ENCODE data around the gene MSI2. TPM values are rescaled to one million over a fixed set of nuclear protein-coding genes. Genes with fewer than 3 reads are reported as not detected.
A peak's percentile ranks its signal among the peaks of the same experiment; 100 is the strongest.

Gene MSI2
- total RNA-seq, 1 experiment from 2014 or later = 85.2 TPM

- no peak for DNase-seq (ENCODE audit: low read depth, low spot score)
- in situ Hi-C loops (cut with HindIII; ENCODE audit: low pct_unique_long_range_greater_than_20kb, low sequenced_read_pairs) = no loop called here
These were observed 409.4 kb downstream of the MSI2 start for GRCh38 chr17:57665696-57666095.

DNA sequence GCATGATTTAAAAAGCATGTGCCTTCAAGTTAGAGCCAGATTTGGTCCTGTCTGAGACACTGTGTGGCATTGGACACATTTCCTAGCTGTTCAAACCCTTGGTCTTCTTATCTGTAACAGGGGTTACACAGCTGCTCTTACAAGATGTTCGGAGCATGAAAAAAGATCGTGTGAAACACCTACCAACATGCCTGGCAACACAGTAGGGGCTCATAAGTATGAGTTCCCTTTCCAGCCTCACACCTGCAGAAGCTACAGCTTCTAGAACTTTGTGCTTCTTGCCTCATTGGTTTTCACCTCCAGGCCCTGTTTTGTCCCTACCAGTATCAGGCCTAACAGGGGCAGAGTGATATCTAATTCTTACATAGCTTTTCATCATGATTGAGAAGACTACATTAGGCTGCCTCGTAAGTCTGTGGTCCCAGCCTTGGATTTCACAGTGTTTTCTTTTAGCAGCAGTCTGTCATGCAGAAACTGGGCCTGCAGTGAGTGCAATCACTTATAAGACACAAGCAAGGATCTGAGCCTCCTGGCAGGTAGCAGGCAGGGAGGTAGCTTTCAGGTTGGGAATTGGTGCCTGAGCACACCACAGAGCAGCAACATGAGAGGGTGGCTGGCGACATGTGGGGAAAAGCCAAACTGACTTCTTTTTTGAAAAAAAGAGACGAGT lies 410.0 kb downstream of the MSI2 start:
- DNase-seq (ENCODE audit: low read depth, low spot score) = no peak
- in situ Hi-C loops (cut with HindIII; ENCODE audit: low pct_unique_long_range_greater_than_20kb, low sequenced_read_pairs) = no loop called here

DNA sequence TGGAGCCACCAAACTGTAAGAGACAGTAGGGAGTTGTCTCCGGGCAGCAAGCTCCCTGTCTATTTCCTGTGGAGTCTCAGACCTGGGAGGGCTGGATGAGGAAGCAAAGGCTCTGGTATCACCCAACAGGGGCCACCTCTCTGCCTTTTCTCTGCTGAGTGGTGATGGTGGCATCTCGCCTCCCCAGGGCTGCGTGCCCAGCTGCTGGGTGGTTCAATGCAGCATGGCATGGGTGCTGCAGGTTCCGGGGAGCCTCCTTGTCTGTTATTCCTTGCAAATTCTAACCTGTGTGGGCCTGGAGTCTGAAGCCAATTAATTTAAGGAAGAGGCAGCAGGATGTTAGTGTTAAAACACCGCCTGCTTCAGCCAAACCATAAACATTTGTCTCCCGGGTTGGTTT lies 410.6 kb downstream of the MSI2 start:
- no peak for DNase-seq (ENCODE audit: low read depth, low spot score)
- in situ Hi-C loops (cut with HindIII; ENCODE audit: low pct_unique_long_range_greater_than_20kb, low sequenced_read_pairs) = no loop called here

GRCh38 chr17:57667461-57667923 lies 411.2 kb downstream of the MSI2 start:
- DNase-seq (ENCODE audit: low read depth, low spot score) = no peak
- in situ Hi-C loops (cut with HindIII; ENCODE audit: low pct_unique_long_range_greater_than_20kb, low sequenced_read_pairs) = no loop called here

- no peak for DNase-seq (ENCODE audit: low read depth, low spot score)
- in situ Hi-C loops (cut with HindIII; ENCODE audit: low pct_unique_long_range_greater_than_20kb, low sequenced_read_pairs) = no loop called here
These were observed 412.0 kb downstream of the MSI2 start for GRCh38 chr17:57668332-57668731.

DNA sequence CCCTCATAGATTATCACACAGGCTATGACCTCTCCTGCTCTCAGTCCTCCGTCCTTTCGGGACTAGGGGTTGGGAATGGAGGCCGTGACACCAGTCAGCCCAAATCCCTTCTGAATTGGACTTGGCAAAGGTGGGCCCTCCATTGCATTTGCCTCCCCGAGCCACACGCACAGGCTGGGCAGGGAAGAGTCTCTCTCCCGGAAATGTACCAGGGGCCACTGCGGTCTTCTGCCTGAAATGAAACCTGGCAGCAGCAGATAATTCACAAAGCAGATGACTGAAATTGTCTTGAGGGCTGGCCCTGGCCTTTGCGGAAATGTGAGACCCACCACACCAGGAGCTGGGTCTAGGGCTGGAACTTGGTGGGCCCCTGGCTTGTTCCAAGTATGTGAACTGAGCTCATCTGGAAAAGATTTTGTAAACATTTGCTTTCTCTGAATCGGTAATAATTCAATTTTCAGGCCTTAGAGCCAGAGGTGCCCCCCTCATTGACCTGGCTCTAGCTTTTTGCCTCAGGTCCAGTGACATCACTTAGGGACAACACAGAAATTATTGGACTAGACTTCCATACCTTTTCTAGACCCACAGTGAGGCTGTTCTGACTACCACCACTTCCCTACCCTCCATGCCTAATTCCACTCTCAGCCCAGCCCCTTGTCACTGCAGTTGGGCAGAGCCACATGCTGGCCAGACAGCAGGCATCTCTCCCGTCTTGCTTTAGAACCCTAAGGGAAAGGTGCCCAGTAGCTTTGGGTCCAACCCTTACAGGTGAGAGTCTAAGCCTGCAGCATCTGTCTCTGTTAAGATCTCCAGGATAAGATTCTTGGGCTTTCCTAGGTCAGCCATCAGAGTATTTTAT lies 413.6 kb downstream of the MSI2 start:
- DNase-seq (ENCODE audit: low read depth, low spot score) = no peak
- in situ Hi-C loops (cut with HindIII; ENCODE audit: low pct_unique_long_range_greater_than_20kb, low sequenced_read_pairs) = no loop called here

GRCh38 chr17:57670769-57671569 lies 414.6 kb downstream of the MSI2 start:
- no peak for DNase-seq (ENCODE audit: low read depth, low spot score)

GRCh38 chr17:57671667-57672632 lies 415.6 kb downstream of the MSI2 start:
- in situ Hi-C loops (cut with HindIII; ENCODE audit: low pct_unique_long_range_greater_than_20kb, low sequenced_read_pairs) = no loop called here
- DNase-seq (ENCODE audit: low read depth, low spot score) = peak; percentile 81

More at GRCh38 chr17:57670769-57671569, 414.6 kb downstream of the MSI2 start:
- in situ Hi-C loops (cut with HindIII; ENCODE audit: low pct_unique_long_range_greater_than_20kb, low sequenced_read_pairs) = no loop called here

- no peak for DNase-seq (ENCODE audit: low read depth, low spot score)
These were observed 416.6 kb downstream of the MSI2 start for GRCh38 chr17:57672971-57673370.

DNA sequence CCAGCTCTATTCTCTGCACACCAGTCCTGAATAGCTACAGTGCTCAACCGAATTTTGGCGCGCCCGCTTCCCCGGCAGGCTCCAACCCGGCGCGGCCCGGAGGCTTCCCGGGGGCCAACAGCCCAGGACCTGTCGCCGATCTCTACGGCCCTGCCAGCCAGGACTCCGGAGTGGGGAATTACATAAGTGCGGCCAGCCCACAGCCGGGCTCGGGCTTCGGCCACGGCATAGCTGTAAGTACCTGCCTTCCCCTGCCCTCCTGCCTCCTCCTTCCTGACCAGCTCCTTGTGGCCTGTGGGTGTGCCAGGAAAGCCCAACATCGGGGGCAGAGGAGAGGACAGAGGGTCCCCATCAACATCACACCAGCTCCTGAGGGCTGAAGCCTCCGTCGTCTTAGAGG lies 418.6 kb downstream of the MSI2 start:
- in situ Hi-C loops (cut with HindIII; ENCODE audit: low pct_unique_long_range_greater_than_20kb, low sequenced_read_pairs) = no loop called here
- DNase-seq (ENCODE audit: low read depth, low spot score) = no peak

More at GRCh38 chr17:57672971-57673370, 416.6 kb downstream of the MSI2 start:
- in situ Hi-C loops (cut with HindIII; ENCODE audit: low pct_unique_long_range_greater_than_20kb, low sequenced_read_pairs) = no loop called here

GRCh38 chr17:57675427-57676387 lies 419.4 kb downstream of the MSI2 start:
- in situ Hi-C loops (cut with HindIII; ENCODE audit: low pct_unique_long_range_greater_than_20kb, low sequenced_read_pairs) = no loop called here
- DNase-seq (ENCODE audit: low read depth, low spot score) = no peak

GRCh38 chr17:57676543-57676942 lies 420.2 kb downstream of the MSI2 start:
- in situ Hi-C loops (cut with HindIII; ENCODE audit: low pct_unique_long_range_greater_than_20kb, low sequenced_read_pairs) = no loop called here
- DNase-seq (ENCODE audit: low read depth, low spot score) = no peak

GRCh38 chr17:57677301-57677700 lies 421.0 kb downstream of the MSI2 start:
- in situ Hi-C loops (cut with HindIII; ENCODE audit: low pct_unique_long_range_greater_than_20kb, low sequenced_read_pairs) = no loop called here
- no peak for DNase-seq (ENCODE audit: low read depth, low spot score)

DNA sequence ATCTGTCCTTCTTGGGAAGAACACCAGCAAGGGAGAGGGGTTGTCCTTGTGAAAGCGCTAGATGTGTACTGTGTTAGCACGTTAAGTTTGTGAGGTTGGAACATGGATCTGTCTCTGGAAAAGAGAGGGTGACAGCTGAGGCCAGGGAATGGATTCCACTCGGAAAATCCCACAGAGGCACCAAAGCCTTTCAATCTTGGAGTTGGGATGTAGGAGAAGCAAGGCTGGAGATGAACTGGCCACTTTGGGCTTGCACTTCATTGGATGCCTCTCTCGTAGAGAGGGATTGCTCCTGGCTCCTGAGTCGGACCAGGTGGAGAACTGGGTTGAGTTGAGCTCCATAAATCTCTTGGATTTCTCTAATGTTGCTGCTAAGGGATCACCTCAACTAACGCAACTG lies 421.5 kb downstream of the MSI2 start:
- in situ Hi-C loops (cut with HindIII; ENCODE audit: low pct_unique_long_range_greater_than_20kb, low sequenced_read_pairs) = no loop called here
- DNase-seq (ENCODE audit: low read depth, low spot score) = no peak

GRCh38 chr17:57678393-57678792 lies 422.1 kb downstream of the MSI2 start:
- DNase-seq (ENCODE audit: low read depth, low spot score) = no peak
- in situ Hi-C loops (cut with HindIII; ENCODE audit: low pct_unique_long_range_greater_than_20kb, low sequenced_read_pairs) = no loop called here

DNA sequence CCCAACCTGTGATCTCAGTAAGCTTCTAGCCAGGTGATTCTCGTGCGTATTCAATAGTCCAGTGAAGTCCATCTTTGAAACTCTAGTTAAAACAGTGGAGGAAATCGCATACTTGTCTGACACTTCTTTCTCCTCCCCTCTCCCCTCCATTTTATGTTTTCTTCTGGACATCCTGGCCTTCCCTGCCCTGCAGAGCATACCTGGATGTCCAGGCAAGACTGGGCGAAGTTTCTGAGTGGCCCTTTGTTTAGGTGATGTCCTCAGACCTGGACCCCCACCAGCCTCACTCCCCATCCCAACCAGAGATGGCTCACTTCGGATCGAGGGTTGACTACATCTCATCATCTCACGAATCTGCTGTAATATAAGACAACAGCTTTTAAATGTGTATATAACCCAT lies 423.0 kb downstream of the MSI2 start:
- in situ Hi-C loops (cut with HindIII; ENCODE audit: low pct_unique_long_range_greater_than_20kb, low sequenced_read_pairs) = no loop called here
- no peak for DNase-seq (ENCODE audit: low read depth, low spot score)

Data from SK-MEL-5 (cell line).